NCI-H748 treated with DMSO at 0.1 percent for 48 hours (cell line): ENCODE data around the gene POLR3GL.
"Not testable (repeated sequence)": the region's sequence is repeated elsewhere in the genome, so short reads cannot be mapped to it uniquely, and the experiment has no call there.

Experiments
- DNase-seq: peaks from one replicate; lab custom pipeline; 2025; lab: John Stamatoyannopoulos, UW

The POLR3GL gene

GRCh38 chr1:145964328-145965118 is at the start of gene POLR3GL, which contains the start of gene ANKRD34A:
TSS of gene POLR3GL (plus strand) at chr1:145964690. CDS start at chr1:145974866, 10,176 bp downstream.
TSS of gene ANKRD34A (minus strand) at chr1:145964575. CDS start at chr1:145961759, 2,816 bp downstream.
- DNase-seq, result peak; percentile 91

GRCh38 chr1:145916745-145917144 is 47.7 kb upstream of the POLR3GL start:
- no peak for DNase-seq

GRCh38 chr1:145917595-145917994 is 46.9 kb upstream of the POLR3GL start:
- DNase-seq, result no peak

- DNase-seq, result peak; percentile 67
Observed at GRCh38 chr1:145918144-145918991, 46.1 kb upstream of the POLR3GL start, which contains the start of gene PEX11B. TSS of gene PEX11B (minus strand) at chr1:145918717. CDS start at chr1:145918688, 29 bp downstream.

- peak; percentile 14 for DNase-seq
Observed at GRCh38 chr1:145918992-145919939, 45.2 kb upstream of the POLR3GL start.

- DNase-seq, result not testable (repeated sequence)
Observed at GRCh38 chr1:145920297-145920696, 44.2 kb upstream of the POLR3GL start.

GRCh38 chr1:145922266-145922665 is 42.2 kb upstream of the POLR3GL start:
- no peak for DNase-seq

- DNase-seq, result no peak
Observed at GRCh38 chr1:145926686-145927062, 37.8 kb upstream of the POLR3GL start.

- DNase-seq, result peak; percentile 98
Observed at GRCh38 chr1:145927063-145927886, 37.2 kb upstream of the POLR3GL start, which contains the start of gene RBM8A. TSS of gene RBM8A (minus strand) at chr1:145927484. CDS start at chr1:145927426, 58 bp downstream.

- no peak for DNase-seq
Observed at GRCh38 chr1:145927916-145928643, 36.4 kb upstream of the POLR3GL start.

GRCh38 chr1:145932522-145933009 is 31.9 kb upstream of the POLR3GL start:
- not testable (repeated sequence) for DNase-seq

- DNase-seq, result no peak
Observed at GRCh38 chr1:145935708-145936107, 28.8 kb upstream of the POLR3GL start.

GRCh38 chr1:145936247-145936646 is 28.2 kb upstream of the POLR3GL start:
- no peak for DNase-seq

GRCh38 chr1:145937436-145937835 is 27.1 kb upstream of the POLR3GL start:
- DNase-seq, result no peak

GRCh38 chr1:145942405-145942804 is 22.1 kb upstream of the POLR3GL start:
- no peak for DNase-seq

GRCh38 chr1:145942871-145943270 is 21.6 kb upstream of the POLR3GL start:
- DNase-seq, result no peak

- no peak for DNase-seq
Observed at GRCh38 chr1:145944532-145944931, 20.0 kb upstream of the POLR3GL start.

GRCh38 chr1:145946477-145946986 is 18.0 kb upstream of the POLR3GL start:
- no peak for DNase-seq

GRCh38 chr1:145947551-145947950 is 16.9 kb upstream of the POLR3GL start:
- DNase-seq, result no peak
